Measurements from ENCODE around the gene CNDP2.

The CNDP2 gene

GRCh38 chr18:74534981-74535649, 39.0 kb downstream of the CNDP2 start:
- Mint-ChIP-seq H3K27ac (no peak overlapping the region), H3K4me1 (no peaks in the 10 kb centered on the region), H3K4me3 (no peak overlapping the region), H3K9me3 (no peaks in the 10 kb centered on the region), H3K36me3 (no peaks in the 10 kb centered on the region), H3K27me3 (peaks cover 4 to 5% of the 10 kb centered on the region in 2 donors)
- DNase-seq, result no peak
- no peak for ATAC-seq (replicated peaks)

GRCh38 chr18:74539289-74539688, 43.1 kb downstream of the CNDP2 start:
- Mint-ChIP-seq H3K27me3 (peaks cover 0 to 10% of the 10 kb centered on the region in 2 donors), H3K4me1 (peaks cover 0 to 2% of the 10 kb centered on the region in 2 donors), H3K9me3 (no peaks in the 10 kb centered on the region), H3K36me3 (no peaks in the 10 kb centered on the region), H3K27ac (no peak overlapping the region), H3K4me3 (no peak overlapping the region)
- DNase-seq (no peak), ATAC-seq (replicated peaks) (no peak)

- Mint-ChIP-seq H3K4me3 (no peak overlapping the region), H3K9me3 (no peaks in the 10 kb centered on the region), H3K36me3 (no peaks in the 10 kb centered on the region), H3K4me1 (peaks cover 0 to 2% of the 10 kb centered on the region in 2 donors), H3K27me3 (peaks cover 6 to 16% of the 10 kb centered on the region in 2 donors), H3K27ac (no peak overlapping the region)
- no peak for ATAC-seq (replicated peaks)
- no peak for DNase-seq
Measured at GRCh38 chr18:74540652-74541421, 44.7 kb downstream of the CNDP2 start.

- DNase-seq (no peak), ATAC-seq (replicated peaks) (no peak)
- Mint-ChIP-seq H3K9me3 (no peaks in the 10 kb centered on the region), H3K4me1 (peaks cover 0 to 2% of the 10 kb centered on the region in 2 donors), H3K27ac (no peak overlapping the region), H3K36me3 (no peaks in the 10 kb centered on the region), H3K4me3 (no peak overlapping the region), H3K27me3 (peaks cover 10 to 21% of the 10 kb centered on the region in 2 donors)
Measured at GRCh38 chr18:74541703-74542555, 45.8 kb downstream of the CNDP2 start.

GRCh38 chr18:74544898-74545297, 48.7 kb downstream of the CNDP2 start:
- peaks cover 9 to 10% of the 10 kb centered on the region in 2 donors for H3K9me3 Mint-ChIP-seq
- peaks cover 0 to 6% of the 10 kb centered on the region in 2 donors for H3K36me3 Mint-ChIP-seq
- ATAC-seq (replicated peaks) (no peak), DNase-seq (no peak)
- peaks cover 10 to 25% of the 10 kb centered on the region in 2 donors for H3K27me3 Mint-ChIP-seq
- H3K4me3 Mint-ChIP-seq, result no peak overlapping the region
- H3K27ac Mint-ChIP-seq, result no peak overlapping the region
- peaks cover 0 to 2% of the 10 kb centered on the region in 2 donors for H3K4me1 Mint-ChIP-seq

- no peak for ATAC-seq (replicated peaks)
- Mint-ChIP-seq H3K4me3 (no peak overlapping the region), H3K27me3 (peaks cover 10 to 19% of the 10 kb centered on the region in 2 donors), H3K9me3 (peaks cover 9 to 10% of the 10 kb centered on the region in 2 donors), H3K4me1 (peaks cover 0 to 2% of the 10 kb centered on the region in 2 donors), H3K36me3 (peaks cover 0 to 6% of the 10 kb centered on the region in 2 donors), H3K27ac (no peak overlapping the region)
- DNase-seq, result no peak
Measured at GRCh38 chr18:74546007-74546406, 49.8 kb downstream of the CNDP2 start.

- Mint-ChIP-seq H3K4me1 (peaks cover 4 to 6% of the 10 kb centered on the region in 2 donors), H3K9me3 (peaks cover 9 to 10% of the 10 kb centered on the region in 2 donors), H3K4me3 (no peak overlapping the region), H3K27ac (no peak overlapping the region), H3K36me3 (peaks cover 2 to 8% of the 10 kb centered on the region in 2 donors), H3K27me3 (peaks cover 14 to 21% of the 10 kb centered on the region in 2 donors)
- no peak for ATAC-seq (replicated peaks)
- DNase-seq, result no peak
Measured at GRCh38 chr18:74546751-74547530, 50.8 kb downstream of the CNDP2 start.

GRCh38 chr18:74547860-74548259, 51.7 kb downstream of the CNDP2 start:
- Mint-ChIP-seq H3K27me3 (peaks cover 18 to 20% of the 10 kb centered on the region in 2 donors), H3K27ac (no peak overlapping the region), H3K4me1 (peaks cover 4 to 5% of the 10 kb centered on the region in 2 donors), H3K36me3 (peaks cover 2 to 8% of the 10 kb centered on the region in 2 donors), H3K4me3 (no peak overlapping the region), H3K9me3 (peaks cover 9 to 10% of the 10 kb centered on the region in 2 donors)
- DNase-seq (no peak), ATAC-seq (replicated peaks) (no peak)

GRCh38 chr18:74549591-74550104, 53.5 kb downstream of the CNDP2 start:
- DNase-seq (no peak), ATAC-seq (replicated peaks) (no peak)
- H3K27me3 Mint-ChIP-seq, result peaks cover 23 to 26% of the 10 kb centered on the region in 2 donors
- H3K4me1 Mint-ChIP-seq, result peaks cover 4 to 5% of the 10 kb centered on the region in 2 donors
- no peak overlapping the region for H3K4me3 Mint-ChIP-seq
- H3K27ac Mint-ChIP-seq, result no peak overlapping the region
- peaks cover 2 to 8% of the 10 kb centered on the region in 2 donors for H3K36me3 Mint-ChIP-seq
- H3K9me3 Mint-ChIP-seq, result peaks cover 9 to 10% of the 10 kb centered on the region in 2 donors

GRCh38 chr18:74550886-74551285, 54.7 kb downstream of the CNDP2 start:
- Mint-ChIP-seq H3K36me3 (peaks cover 2 to 8% of the 10 kb centered on the region in 2 donors), H3K9me3 (peaks cover 9 to 10% of the 10 kb centered on the region in 2 donors), H3K4me3 (no peak overlapping the region), H3K4me1 (peaks cover 4 to 5% of the 10 kb centered on the region in 2 donors), H3K27me3 (peaks cover 16 to 21% of the 10 kb centered on the region in 2 donors), H3K27ac (no peak overlapping the region)
- ATAC-seq (replicated peaks) (no peak), DNase-seq (no peak)

- Mint-ChIP-seq H3K36me3 (peaks cover 2 to 8% of the 10 kb centered on the region in 2 donors), H3K27me3 (peaks cover 12 to 23% of the 10 kb centered on the region in 2 donors), H3K4me1 (peaks cover 4 to 5% of the 10 kb centered on the region in 2 donors), H3K4me3 (no peak overlapping the region), H3K9me3 (peaks cover 9 to 10% of the 10 kb centered on the region in 2 donors), H3K27ac (no peak overlapping the region)
- ATAC-seq (replicated peaks) (no peak), DNase-seq (no peak)
Measured at GRCh38 chr18:74551452-74551851, 55.3 kb downstream of the CNDP2 start.

GRCh38 chr18:74551936-74552555, 55.9 kb downstream of the CNDP2 start:
- Mint-ChIP-seq H3K27ac (peak overlapping the region; percentile 33), H3K36me3 (peaks cover 2 to 8% of the 10 kb centered on the region in 2 donors), H3K4me1 (peaks cover 4 to 5% of the 10 kb centered on the region in 2 donors), H3K9me3 (peaks cover 9 to 10% of the 10 kb centered on the region in 2 donors), H3K4me3 (no peak overlapping the region), H3K27me3 (peaks cover 12 to 23% of the 10 kb centered on the region in 2 donors)
- peak; percentile 100 for ATAC-seq (replicated peaks)
- peak; percentile 68 for DNase-seq

GRCh38 chr18:74556126-74556525, 60.0 kb downstream of the CNDP2 start:
- peaks cover 4 to 5% of the 10 kb centered on the region in 2 donors for H3K4me1 Mint-ChIP-seq
- no peak overlapping the region for H3K4me3 Mint-ChIP-seq
- ATAC-seq (replicated peaks), result no peak
- no peak for DNase-seq
- H3K27ac Mint-ChIP-seq, result no peak overlapping the region
- H3K27me3 Mint-ChIP-seq, result peaks cover 17 to 23% of the 10 kb centered on the region in 2 donors
- peaks cover 2 to 3% of the 10 kb centered on the region in 2 donors for H3K36me3 Mint-ChIP-seq
- no peaks in the 10 kb centered on the region for H3K9me3 Mint-ChIP-seq

Measured in stimulated activated naive B cell treated with anti-CD40 and anti-IgM and Interleukin-4, amounts not matched to agents 10 μg/mL and 1 μg/mL and 100 μg/mL, for 72 hours (primary cell).